IMR-90 (cell line): ENCODE results near the gene PLCB4.

ENCODE experiments used
- CHD1 ChIP-seq: IDR thresholded peaks from 2 replicates; pipeline ENCODE4 v1.6.1; 2012; ENCODE audit warnings: low read depth, low read length, improper control_type of control experiment
- MAFK ChIP-seq: IDR thresholded peaks from 2 replicates; pipeline ENCODE4 v1.6.1; 2012; ENCODE audit warnings: low read depth, low read length, improper control_type of control experiment
- MAZ ChIP-seq: IDR thresholded peaks from 2 replicates; pipeline ENCODE4 v1.6.1; 2012; ENCODE audit warnings: low read depth, mild to moderate bottlenecking, low read length, improper control_type of control experiment, moderate library complexity, borderline replicate concordance
- MXI1 ChIP-seq: IDR thresholded peaks from 2 replicates; pipeline ENCODE4 v1.6.1; 2012; ENCODE audit warnings: low read depth, mild to moderate bottlenecking, low read length, moderate library complexity, borderline replicate concordance
- POLR2A ChIP-seq: IDR thresholded peaks from 2 replicates; pipeline ENCODE4 v1.6.1; 2012; ENCODE audit warnings: mild to moderate bottlenecking, low read depth, low read length
- RAD21 ChIP-seq: IDR thresholded peaks from 2 replicates; pipeline ENCODE4 v1.6.1; 2012; ENCODE audit warnings: low read length, improper control_type of control experiment
- RCOR1 ChIP-seq: IDR thresholded peaks from 2 replicates; pipeline ENCODE4 v1.6.1; 2012; ENCODE audit warnings: mild to moderate bottlenecking, low read length, improper control_type of control experiment; ENCODE audit not compliant: insufficient replicate concordance
- RFX5 ChIP-seq: IDR thresholded peaks from 2 replicates; pipeline ENCODE4 v1.8.0; 2012; ENCODE audit warnings: low read depth, mild to moderate bottlenecking, low read length, moderate library complexity
- SMC3 ChIP-seq: fragments of 150-350 bp; IDR thresholded peaks from 2 replicates; pipeline ENCODE4 v1.6.1; 2016; ENCODE audit warnings: low read depth, mild to moderate bottlenecking, antibody characterized with exemption, low read length, moderate library complexity
- TF ChIP-seq, protein P1 (sequence below): conservative IDR thresholded peaks from 2 replicates; pipeline ENCODE4 v1.5.1; 2012; ENCODE audit warnings: mild to moderate bottlenecking, low read depth, low read length, improper control_type of control experiment
- TF ChIP-seq, protein P2 (sequence below): fragments of 150-350 bp; IDR thresholded peaks from 2 replicates; pipeline ENCODE4 v1.6.1; 2016; ENCODE audit warnings: low read depth, mild to moderate bottlenecking, low read length, moderate library complexity, borderline replicate concordance
- TF ChIP-seq, protein P3 (sequence below): fragments of 150-350 bp; IDR thresholded peaks from 2 replicates; pipeline ENCODE4 v1.6.1; 2017; ENCODE audit warnings: mild to moderate bottlenecking, antibody characterized with exemption, low read length, low read depth

DNA sequence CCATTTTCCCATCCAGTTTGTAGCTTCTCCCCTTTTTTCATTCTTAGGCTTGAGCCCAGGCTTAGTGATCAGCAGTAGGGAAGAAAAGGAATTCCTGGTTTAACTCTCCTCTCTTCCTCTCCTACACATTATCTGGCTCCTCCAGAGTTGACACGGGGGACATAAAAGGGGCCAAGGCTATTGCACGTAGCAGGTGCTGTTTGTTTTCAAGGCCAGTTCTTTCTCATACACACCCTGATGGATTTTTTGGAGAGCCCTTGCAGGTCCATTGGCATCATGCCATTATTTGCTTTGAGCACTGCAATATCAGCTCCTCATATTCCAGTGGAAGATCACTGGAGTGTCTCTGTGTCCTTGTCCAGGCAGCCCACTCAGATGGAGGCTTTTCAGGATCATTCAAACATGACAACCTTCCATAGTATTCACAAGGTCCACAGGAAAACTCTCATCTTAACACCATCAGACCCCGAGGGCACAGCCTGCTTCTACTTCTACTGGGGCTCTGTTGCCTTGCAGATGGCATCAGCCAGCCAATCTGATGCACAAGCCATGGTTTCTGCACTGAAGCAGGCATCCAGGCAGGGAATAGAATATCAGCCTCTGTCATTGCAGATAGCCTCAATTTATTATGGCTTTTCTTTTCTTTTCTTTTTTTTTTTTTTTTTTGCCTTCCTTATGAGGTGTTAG is 18.8 kb downstream of the PLCB4 start:
- TF ChIP-seq, protein P1, sequence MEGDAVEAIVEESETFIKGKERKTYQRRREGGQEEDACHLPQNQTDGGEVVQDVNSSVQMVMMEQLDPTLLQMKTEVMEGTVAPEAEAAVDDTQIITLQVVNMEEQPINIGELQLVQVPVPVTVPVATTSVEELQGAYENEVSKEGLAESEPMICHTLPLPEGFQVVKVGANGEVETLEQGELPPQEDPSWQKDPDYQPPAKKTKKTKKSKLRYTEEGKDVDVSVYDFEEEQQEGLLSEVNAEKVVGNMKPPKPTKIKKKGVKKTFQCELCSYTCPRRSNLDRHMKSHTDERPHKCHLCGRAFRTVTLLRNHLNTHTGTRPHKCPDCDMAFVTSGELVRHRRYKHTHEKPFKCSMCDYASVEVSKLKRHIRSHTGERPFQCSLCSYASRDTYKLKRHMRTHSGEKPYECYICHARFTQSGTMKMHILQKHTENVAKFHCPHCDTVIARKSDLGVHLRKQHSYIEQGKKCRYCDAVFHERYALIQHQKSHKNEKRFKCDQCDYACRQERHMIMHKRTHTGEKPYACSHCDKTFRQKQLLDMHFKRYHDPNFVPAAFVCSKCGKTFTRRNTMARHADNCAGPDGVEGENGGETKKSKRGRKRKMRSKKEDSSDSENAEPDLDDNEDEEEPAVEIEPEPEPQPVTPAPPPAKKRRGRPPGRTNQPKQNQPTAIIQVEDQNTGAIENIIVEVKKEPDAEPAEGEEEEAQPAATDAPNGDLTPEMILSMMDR = no peak
- TF ChIP-seq MAFK (no peak), CHD1 (no peak), POLR2A (no peak), SMC3 (no peak), RFX5 (no peak), MAZ (no peak), RAD21 (no peak), MXI1 (no peak), RCOR1 (no peak)
- TF ChIP-seq, protein P2, sequence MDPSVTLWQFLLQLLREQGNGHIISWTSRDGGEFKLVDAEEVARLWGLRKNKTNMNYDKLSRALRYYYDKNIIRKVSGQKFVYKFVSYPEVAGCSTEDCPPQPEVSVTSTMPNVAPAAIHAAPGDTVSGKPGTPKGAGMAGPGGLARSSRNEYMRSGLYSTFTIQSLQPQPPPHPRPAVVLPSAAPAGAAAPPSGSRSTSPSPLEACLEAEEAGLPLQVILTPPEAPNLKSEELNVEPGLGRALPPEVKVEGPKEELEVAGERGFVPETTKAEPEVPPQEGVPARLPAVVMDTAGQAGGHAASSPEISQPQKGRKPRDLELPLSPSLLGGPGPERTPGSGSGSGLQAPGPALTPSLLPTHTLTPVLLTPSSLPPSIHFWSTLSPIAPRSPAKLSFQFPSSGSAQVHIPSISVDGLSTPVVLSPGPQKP = no peak
- TF ChIP-seq, protein P3, sequence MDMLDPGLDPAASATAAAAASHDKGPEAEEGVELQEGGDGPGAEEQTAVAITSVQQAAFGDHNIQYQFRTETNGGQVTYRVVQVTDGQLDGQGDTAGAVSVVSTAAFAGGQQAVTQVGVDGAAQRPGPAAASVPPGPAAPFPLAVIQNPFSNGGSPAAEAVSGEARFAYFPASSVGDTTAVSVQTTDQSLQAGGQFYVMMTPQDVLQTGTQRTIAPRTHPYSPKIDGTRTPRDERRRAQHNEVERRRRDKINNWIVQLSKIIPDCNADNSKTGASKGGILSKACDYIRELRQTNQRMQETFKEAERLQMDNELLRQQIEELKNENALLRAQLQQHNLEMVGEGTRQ = no peak
